ENCODE data around the gene SIPA1.
"Not testable (repeated sequence)": the region's sequence is repeated elsewhere in the genome, so short reads cannot be mapped to it uniquely, and the experiment has no call there.

SIPA1 gene

GRCh38 chr11:65623177-65623576, 14.7 kb upstream of the SIPA1 start:
- no peak for DNase-seq (ENCODE audit: low read depth, low spot score)

DNA sequence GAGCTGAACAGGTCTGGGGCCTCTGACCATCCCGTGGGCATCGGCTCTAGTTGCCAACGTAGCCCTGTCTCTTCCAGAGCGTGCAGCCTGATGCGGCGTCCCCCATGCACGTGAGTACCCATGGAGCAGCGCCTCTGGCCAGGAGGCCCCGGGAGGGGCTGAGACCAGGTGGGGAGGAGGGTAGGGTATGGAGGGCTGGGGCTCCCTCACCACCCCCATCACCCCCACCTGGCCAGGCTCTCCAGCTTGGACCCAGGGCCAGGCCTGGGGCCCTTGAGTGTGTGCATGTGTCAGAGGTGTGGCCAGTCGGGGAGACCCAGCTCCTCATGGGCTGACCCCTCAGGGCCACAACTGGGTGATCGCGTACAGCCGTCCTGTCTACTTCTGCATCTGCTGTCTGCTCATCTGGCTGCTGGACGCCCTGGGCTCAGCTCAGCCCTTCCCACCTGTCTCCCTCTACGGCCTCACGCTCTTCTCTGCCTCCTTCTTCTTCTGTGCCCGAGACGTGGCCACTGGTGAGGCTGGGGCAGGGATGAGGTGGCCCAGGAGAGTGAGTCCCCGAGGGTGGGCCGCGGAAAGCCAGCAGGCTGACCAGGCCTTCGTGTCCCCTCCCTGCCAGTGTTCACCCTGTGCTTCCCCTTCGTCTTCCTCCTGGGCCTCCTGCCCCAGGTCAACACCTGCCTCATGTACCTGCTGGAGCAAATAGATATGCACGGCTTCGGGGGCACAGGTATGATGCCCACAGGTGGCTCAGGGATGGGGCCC, 13.9 kb upstream of the SIPA1 start:
- no peak for DNase-seq (ENCODE audit: low read depth, low spot score)

GRCh38 chr11:65624931-65625627, 12.8 kb upstream of the SIPA1 start:
- DNase-seq (ENCODE audit: low read depth, low spot score) = no peak

GRCh38 chr11:65625628-65626342, 12.1 kb upstream of the SIPA1 start:
- no peak for DNase-seq (ENCODE audit: low read depth, low spot score)

GRCh38 chr11:65627202-65627601, 10.7 kb upstream of the SIPA1 start:
- DNase-seq (ENCODE audit: low read depth, low spot score) = no peak

- no peak for DNase-seq (ENCODE audit: low read depth, low spot score)
These were observed 8.3 kb upstream of the SIPA1 start for GRCh38 chr11:65629579-65629978.

DNA sequence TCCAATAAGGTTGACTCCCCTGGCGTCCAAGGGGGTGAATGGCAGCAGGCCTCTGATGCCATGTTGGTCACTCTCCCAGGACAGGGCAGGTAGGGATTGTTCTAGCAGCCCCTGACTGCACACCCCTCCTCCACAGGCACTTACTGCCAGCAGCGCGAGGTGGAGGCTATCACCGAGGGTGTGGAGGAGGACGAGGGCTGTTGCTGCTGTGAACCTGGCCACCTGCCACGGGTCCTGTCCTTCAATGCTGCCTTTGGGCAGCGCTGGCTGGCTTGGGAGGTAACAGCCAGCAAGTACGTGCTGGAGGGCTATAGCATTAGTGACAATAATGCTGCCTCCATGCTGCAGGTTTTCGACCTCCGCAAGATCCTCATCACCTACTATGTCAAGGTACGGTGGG, 7.7 kb upstream of the SIPA1 start:
- DNase-seq (ENCODE audit: low read depth, low spot score) = no peak

DNA sequence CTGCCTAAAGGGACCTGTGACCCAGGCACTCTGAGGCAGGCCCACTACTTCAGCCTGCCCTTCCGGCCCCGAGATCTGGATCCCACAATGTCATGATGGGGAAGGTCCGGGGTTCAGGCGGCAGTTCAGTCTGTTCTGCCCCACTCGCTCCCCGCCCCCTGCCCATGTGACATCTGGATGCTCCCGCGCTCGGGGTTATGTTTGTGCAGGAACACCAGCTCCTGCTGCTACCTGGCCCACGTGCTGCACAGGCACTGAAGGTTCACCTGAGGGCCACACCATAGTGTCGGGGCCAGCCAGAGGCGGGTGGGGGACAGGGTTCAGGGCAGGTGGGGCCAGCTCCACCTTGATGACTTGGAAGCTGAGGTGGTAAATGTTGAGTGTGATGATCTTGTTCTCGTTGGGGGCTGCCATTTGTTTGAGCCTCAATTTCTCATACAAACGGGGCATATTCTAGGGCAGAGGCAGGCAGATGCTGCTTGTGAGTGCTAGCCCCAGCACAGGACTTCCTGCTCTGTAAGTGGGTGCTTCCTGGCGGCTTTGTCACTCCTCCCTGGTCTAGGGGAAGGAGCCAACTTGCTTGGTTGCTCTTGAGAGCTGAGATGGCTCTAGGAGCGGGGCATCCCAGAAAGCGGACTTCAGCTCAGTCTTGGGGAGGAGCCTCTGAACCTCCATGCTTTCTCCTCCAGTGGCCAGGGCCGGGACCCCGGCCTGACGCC, 4.4 kb upstream of the SIPA1 start:
- no peak for DNase-seq (ENCODE audit: low read depth, low spot score)

DNA sequence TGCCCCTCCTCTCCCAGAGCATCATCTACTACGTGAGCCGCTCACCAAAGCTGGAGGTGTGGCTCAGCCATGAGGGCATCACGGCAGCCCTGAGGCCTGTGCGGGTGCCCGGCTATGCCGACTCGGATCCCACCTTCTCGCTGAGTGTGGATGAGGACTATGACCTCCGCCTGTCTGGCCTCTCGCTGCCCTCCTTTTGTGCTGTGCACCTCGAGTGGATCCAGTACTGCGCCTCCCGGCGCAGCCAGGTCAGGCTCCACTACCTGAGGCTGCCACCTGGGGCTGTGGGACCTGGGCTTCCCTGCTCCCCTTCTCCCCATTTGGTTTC, 3.8 kb upstream of the SIPA1 start:
- DNase-seq (ENCODE audit: low read depth, low spot score) = no peak

DNA sequence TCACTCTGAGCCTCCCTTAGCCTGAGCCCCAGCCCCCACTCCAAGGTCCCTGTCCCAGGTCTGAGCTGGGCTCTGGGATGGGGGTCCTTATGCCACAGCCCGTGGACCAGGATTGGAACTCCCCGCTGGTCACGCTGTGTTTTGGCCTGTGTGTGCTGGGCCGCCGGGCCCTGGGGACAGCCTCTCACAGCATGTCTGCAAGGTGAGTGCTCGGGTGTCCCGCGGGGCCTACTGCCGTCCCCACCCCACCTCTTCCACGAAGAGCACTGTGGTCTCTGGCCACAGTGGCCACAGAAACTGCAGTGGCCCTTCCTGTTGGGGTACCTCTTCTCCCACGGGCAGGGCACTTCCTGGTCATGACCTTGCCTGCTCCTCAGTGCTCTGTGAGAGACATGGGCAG, 3.5 kb upstream of the SIPA1 start:
- DNase-seq (ENCODE audit: low read depth, low spot score) = no peak

DNA sequence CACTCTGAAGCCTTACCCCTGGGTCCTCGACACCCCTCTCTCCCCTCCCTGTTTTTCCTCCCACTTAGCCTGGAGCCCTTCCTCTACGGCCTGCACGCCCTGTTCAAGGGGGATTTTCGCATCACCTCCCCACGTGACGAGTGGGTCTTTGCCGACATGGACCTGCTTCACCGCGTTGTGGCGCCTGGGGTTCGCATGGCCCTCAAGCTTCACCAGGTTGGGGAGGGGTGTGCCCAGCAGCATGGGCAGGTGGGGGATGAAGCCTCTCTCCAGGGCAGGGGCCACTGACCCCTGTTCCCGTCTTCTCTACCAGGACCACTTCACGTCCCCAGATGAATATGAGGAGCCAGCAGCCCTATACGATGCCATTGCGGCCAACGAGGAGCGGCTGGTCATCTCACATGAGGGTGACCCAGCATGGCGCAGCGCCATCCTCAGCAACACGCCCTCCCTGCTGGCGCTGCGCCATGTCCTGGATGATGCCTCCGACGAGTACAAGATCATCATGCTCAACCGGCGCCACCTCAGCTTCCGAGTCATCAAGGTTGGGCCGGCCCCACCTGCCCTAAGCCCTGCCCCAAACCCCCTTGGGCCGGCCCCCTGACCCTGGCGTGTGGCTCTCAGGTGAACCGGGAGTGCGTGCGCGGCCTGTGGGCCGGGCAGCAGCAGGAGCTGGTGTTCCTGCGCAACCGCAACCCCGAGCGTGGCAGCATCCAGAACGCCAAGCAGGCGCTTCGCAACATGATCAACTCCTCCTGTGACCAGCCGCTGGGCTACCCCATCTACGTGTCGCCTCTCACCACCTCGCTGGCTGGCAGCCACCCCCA, 2.8 kb upstream of the SIPA1 start:
- DNase-seq (ENCODE audit: low read depth, low spot score) = no peak

GRCh38 chr11:65636108-65637031, 1.5 kb upstream of the SIPA1 start:
- no peak for DNase-seq (ENCODE audit: low read depth, low spot score)

- DNase-seq (ENCODE audit: low read depth, low spot score) = no peak
These were observed 806 bp upstream of the SIPA1 start for GRCh38 chr11:65637032-65637557.

DNA sequence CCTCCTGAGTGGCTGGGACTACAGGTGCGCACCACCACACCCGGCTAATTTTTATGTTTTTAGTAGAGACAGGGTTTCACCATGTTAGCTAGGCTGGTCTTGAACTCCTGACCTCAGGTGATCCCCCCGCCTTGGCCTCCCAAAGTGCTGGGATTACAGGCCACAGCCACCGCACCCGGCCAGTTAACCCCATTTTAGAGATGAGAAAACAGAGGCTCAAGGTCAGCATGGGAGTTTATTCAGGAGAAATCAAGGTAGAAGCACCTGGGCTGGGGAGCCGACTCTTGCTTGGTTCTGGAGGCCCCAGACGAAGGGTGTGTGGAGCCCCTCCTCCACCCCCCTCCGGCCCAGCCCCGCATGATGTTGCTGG, 1.3 kb downstream of the SIPA1 start:
- not testable (repeated sequence) for DNase-seq (ENCODE audit: low read depth, low spot score)

- DNase-seq (ENCODE audit: low read depth, low spot score) = no peak
These were observed 2.0 kb downstream of the SIPA1 start for GRCh38 chr11:65639623-65640482.

- no peak for DNase-seq (ENCODE audit: low read depth, low spot score)
These were observed 2.8 kb downstream of the SIPA1 start for GRCh38 chr11:65640483-65641296.

GRCh38 chr11:65641297-65642013, 3.6 kb downstream of the SIPA1 start:
- DNase-seq (ENCODE audit: low read depth, low spot score) = no peak

All from brain pericyte (primary cell).